NK-92 (cell line): ENCODE results near the gene CCDC191.

Experiments
- DNase-seq: peaks from one replicate; lab custom pipeline; 2025; ENCODE audit not compliant: unreplicated experiment; lab: John Stamatoyannopoulos, UW

CCDC191 gene

GRCh38 chr3:113966172-113966571 is 90.2 kb downstream of the CCDC191 start:
- no peak for DNase-seq

DNA sequence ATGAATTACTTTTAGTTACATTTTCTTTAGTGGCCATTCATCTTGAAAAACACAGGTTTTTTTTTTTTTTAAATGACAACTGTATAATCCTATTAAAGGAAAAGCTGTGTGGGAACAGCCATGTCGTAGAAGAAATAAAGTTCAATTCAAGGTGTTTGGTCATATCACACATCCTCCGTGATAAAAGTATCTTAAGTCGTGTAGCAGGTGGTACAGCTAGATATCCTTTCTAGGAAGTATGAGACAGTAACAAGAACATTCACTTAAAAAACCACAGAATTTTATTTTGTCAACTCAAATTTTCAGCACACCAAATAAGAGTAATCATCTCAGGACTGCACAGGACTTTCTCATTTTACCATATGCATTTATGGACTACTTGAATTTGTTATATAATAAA is 92.4 kb downstream of the CCDC191 start:
- no peak for DNase-seq

DNA sequence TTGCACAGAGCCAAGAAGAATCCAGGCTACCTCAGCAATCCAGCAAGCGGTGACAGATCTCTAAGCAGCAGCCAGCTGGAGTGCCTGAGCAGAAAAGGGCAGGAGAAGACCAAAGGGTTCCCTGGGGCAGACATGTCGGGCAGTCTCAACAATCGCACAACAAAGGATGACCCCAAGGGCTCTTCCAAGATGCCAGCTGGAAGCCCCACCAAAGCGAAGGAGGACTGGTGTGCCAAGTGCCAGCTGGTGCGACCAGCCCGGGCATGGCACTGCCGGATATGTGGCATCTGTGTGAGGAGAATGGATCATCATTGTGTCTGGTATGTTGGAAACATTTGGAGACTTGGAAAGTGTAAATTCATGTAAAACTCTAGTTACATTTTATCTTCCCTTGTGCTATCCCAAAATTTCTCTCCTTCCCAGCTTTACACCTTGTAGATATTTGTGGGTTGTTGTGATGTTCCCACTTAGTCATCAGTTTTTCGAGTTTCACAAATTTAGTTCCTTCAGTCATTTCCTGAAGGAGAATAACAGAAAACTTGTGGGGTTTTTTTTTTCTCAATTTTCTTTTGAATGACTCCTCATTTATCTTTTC is 102.1 kb downstream of the CCDC191 start:
- DNase-seq = no peak

- no peak for DNase-seq
Measured at GRCh38 chr3:113953677-113954076, 102.6 kb downstream of the CCDC191 start.

DNA sequence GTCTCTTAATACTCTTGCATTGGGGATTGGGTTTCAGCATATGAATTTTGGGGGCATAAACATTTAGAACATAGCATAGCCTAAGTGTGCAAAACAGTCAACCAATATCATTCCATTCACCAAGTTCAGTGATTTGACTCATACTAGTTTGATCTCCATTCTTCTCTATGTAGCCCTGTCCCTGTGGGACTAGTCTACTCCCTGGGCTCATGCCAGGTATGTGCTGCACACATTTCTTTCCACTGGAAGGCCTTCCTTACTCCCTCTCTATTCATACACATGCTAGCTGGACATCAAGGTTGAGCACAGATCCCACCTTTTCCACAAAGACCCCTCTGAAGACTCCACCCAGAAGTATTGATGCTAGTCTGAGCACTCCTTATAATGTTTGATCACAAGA is 103.4 kb downstream of the CCDC191 start:
- DNase-seq = no peak

DNA sequence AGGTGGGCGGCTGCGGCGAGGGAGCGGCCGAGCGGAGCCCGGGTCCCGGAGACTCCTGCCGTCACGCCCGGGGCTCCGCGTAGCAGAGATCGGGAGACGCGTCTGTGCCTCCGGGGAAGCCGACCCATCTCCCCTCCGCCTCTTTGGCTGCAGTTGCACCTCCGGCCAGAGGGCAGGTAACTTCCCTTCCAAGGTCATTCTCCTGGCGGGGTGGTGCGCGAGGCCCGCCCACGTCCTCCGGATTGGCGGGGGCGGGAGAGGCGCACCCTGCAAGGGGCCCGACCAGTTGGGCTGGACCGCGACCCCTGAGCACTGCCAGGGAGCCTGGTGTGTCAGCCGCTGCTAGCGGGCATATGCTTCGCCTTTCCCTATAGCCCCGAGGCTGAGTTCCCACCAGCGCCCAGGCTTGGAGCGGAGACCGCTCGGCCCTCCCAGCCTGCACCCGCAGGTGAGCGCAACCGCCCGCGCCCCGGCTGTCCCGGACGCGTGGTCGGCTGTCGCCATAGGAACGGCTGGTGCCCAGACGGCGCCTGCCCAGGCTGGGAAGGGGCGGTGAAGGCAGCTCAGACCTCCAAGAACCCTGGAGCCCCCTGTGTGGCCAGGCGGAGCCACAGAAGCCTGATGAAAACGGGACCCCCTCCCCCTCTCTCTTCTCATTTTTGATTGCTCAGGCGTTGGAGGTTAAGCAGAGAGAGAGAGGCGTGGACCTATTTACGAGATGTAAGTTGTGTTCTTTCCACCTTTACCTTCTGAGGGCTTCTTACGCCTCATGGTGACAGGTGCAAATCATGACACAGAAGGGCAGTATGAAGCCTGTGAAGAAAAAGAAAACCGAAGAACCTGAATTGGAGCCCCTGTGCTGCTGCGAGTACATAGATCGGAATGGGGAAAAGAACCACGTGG is 108.1 kb downstream of the CCDC191 start:
- DNase-seq = no peak

DNA sequence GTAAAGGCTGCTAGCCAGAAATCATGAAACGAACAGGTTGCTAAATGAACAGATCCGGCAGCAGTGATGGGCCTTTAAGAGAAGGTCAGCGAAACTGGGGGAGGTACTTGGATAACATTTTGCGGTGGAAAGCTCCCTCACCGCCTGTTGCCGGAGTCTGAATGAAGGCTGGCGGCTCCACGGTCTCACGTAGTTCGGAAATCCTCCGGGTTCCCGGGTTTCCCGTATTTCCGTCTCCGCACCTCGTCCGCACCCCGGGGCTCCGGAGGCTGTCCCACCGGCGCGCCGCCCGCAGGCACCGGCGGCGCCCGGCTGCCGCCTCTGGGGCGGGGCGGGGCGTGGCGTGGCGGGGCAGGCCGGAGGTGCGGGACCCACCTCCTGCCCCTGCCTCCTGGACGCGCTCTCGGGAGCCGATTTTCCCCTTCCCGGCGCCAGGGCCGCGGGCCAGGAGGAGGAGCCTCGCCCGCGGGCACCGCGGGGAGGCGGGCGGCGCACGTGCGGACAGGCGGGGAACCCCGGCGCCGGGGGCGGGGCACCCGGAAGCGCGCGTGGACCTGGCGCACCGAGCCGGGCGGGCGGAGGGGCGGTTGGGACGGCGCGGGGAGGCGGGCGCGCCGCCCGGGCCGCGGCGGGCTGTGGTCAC is 108.8 kb downstream of the CCDC191 start, which contains the start of gene ZDHHC23:
ZDHHC23 (plus strand) TSS at position 642 of the 643 bp plus-strand sequence. CDS start 790 bp downstream, outside the sequence.
- no peak for DNase-seq

GRCh38 chr3:113946831-113947230 is 109.5 kb downstream of the CCDC191 start:
- DNase-seq = no peak

- DNase-seq = no peak
Measured at GRCh38 chr3:113927556-113927955, 128.8 kb downstream of the CCDC191 start.

- DNase-seq = no peak
Measured at GRCh38 chr3:113914646-113915045, 141.7 kb downstream of the CCDC191 start.
